NCI-H1092 treated with DMSO at 0.1 percent for 48 hours (cell line): Measurements from ENCODE around the gene MYH7B.

Experiments used
- DNase-seq: peaks from one replicate; lab custom pipeline; 2025; lab: John Stamatoyannopoulos, UW

The MYH7B gene

GRCh38 chr20:34945315-34946077 lies 10.2 kb upstream of the MYH7B start:
- DNase-seq, result no peak

GRCh38 chr20:34946661-34947060 lies 9.0 kb upstream of the MYH7B start:
- DNase-seq, result no peak

- DNase-seq, result no peak
Measured at GRCh38 chr20:34947336-34947735, 8.3 kb upstream of the MYH7B start.

- no peak for DNase-seq
Measured at GRCh38 chr20:34948030-34948429, 7.6 kb upstream of the MYH7B start.

GRCh38 chr20:34949120-34949519 lies 6.5 kb upstream of the MYH7B start:
- no peak for DNase-seq

- DNase-seq, result no peak
Measured at GRCh38 chr20:34951252-34951651, 4.4 kb upstream of the MYH7B start.

- DNase-seq, result peak; percentile 57
Measured at GRCh38 chr20:34951652-34952051, 4.0 kb upstream of the MYH7B start.

GRCh38 chr20:34952671-34953070 lies 3.0 kb upstream of the MYH7B start:
- DNase-seq, result no peak

GRCh38 chr20:34953960-34954359 lies 1.7 kb upstream of the MYH7B start:
- no peak for DNase-seq

- DNase-seq, result peak; percentile 70
Measured at GRCh38 chr20:34954904-34955230, 801 bp upstream of the MYH7B start.

- DNase-seq, result no peak
Measured at GRCh38 chr20:34956041-34956458, 382 bp downstream of the MYH7B start.

GRCh38 chr20:34956751-34957472 lies 1.2 kb downstream of the MYH7B start:
- DNase-seq, result no peak

GRCh38 chr20:34964486-34964885 lies 8.8 kb downstream of the MYH7B start:
- no peak for DNase-seq

GRCh38 chr20:34965051-34965450 lies 9.4 kb downstream of the MYH7B start:
- no peak for DNase-seq

GRCh38 chr20:34967421-34967820 lies 11.8 kb downstream of the MYH7B start:
- no peak for DNase-seq

GRCh38 chr20:34968042-34968775 lies 12.5 kb downstream of the MYH7B start:
- DNase-seq, result no peak

GRCh38 chr20:34970193-34970840 lies 14.6 kb downstream of the MYH7B start:
- DNase-seq, result no peak

- DNase-seq, result no peak
Measured at GRCh38 chr20:34970846-34971560, 15.3 kb downstream of the MYH7B start.

GRCh38 chr20:34971561-34972235 lies 16.0 kb downstream of the MYH7B start:
- DNase-seq, result no peak

- DNase-seq, result no peak
Measured at GRCh38 chr20:34974246-34974645, 18.6 kb downstream of the MYH7B start.

- DNase-seq, result no peak
Measured at GRCh38 chr20:34976286-34976685, 20.6 kb downstream of the MYH7B start.
